NCI-H345 treated with DMSO at 0.1 percent for 48 hours (cell line): ENCODE results near the gene MAP2K6.
A peak's percentile ranks its signal among the peaks of the same experiment; 100 is the strongest.

Experiments used
- DNase-seq: peaks from one replicate; lab custom pipeline; 2025; ENCODE audit not compliant: unreplicated experiment; lab: John Stamatoyannopoulos, UW

MAP2K6 gene

DNA sequence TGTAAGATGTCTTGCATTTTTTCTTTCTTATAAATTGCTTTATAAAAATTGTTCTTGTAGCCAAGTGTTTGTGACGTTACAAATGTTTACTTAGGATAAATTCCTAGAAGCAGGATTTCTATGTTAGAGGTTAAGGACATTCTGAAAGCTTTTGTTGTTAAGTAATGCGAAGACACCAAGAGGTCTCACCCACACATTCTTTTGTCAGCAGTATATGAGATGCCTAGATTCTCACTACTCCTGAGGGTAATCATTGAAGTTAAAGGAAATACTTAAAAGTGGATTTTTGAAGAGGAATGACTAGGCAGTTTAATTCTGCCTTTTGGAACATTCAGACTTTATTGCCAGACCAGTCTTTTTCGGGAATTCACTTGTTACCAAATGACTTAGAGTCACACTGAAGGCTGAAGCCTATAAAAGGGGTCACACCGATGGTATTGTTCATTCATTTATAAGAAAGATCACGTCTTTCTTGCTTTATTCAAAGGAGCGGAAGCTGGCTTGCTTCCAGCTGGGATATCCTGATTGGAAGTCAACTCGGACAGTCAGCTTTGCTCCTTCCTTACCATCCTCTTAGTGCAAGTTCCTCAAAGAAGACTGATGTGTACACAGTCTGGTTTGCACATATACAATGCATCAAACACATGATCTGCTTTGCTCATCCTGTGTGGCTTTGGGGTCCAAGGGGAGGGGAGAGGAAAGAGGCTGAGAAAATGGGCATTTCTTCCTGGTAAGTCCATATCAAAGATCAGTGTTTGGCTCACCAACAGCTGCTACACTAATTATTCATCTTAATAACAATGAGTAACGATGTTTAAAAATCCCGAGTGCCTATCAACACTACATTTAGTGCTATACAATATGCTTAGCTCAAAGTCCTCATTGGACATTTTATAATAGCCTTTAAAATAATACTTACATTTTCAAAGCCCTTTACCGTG lies 160.0 kb downstream of the MAP2K6 start:
- DNase-seq: no peak

DNA sequence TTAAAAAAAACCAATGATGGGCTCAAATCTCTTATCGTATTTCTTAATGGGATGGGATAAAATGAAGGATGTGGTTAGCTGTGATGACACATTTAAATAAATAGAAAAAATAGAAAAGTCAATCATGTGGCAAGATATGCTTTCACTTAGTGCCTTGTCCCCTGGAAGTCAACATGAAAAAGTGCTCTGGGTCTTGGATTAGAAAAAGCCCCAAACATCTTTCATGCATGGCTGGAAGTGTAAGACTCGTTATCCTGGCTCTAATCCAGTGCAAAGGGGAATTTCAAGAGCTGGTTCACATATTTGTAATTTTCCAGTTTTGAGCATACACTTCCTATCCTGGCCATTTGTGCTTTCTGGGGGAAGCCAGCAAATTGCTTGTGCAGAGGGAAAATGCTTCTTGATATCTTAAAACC lies 160.9 kb downstream of the MAP2K6 start:
- peak; percentile 29 for DNase-seq

DNA sequence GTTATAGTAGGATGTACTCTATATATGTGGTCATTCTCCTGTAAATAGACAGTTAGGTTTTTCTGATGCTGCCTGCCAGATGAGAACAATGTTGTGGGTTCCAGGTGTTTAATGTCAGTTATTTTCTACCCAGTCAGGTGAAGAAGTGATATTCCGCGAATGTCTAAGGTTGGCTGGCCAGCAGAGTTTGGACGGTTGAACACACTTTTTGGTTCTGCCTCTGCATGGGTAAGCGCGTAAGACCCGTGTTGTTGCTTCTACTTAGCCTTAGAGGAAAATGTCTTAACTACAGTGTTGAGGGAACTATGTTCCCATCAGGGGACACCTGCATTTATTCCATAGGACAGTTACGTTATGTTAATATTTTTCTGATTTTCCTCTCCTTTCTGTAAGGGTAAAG lies 162.6 kb downstream of the MAP2K6 start:
- DNase-seq: no peak

DNA sequence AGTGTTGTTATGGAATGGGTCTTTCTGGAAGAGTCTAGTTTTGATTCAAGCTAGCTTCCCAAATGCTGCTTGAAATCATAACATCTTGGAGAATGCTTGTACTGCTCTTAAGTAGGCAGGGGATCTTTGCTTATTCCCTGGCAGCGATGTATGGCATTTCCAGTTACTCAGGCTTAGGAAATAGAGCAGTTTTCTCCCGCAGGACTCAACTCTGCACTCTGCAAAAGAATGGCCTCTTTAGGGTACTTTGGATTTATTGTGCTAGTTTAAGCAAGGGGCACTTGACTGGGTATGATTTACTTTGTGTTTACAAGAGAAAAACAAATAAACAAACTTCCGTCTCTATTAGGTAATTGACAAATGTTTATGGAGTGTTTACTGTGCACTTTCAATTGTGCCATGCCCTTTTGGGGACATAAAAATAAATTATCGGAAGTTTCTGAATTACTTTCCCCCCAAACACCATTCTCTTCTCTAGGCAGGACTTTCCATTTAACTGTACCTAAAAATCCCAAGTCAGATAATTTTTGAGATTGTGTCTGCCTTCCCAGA lies 164.0 kb downstream of the MAP2K6 start:
- no peak for DNase-seq

DNA sequence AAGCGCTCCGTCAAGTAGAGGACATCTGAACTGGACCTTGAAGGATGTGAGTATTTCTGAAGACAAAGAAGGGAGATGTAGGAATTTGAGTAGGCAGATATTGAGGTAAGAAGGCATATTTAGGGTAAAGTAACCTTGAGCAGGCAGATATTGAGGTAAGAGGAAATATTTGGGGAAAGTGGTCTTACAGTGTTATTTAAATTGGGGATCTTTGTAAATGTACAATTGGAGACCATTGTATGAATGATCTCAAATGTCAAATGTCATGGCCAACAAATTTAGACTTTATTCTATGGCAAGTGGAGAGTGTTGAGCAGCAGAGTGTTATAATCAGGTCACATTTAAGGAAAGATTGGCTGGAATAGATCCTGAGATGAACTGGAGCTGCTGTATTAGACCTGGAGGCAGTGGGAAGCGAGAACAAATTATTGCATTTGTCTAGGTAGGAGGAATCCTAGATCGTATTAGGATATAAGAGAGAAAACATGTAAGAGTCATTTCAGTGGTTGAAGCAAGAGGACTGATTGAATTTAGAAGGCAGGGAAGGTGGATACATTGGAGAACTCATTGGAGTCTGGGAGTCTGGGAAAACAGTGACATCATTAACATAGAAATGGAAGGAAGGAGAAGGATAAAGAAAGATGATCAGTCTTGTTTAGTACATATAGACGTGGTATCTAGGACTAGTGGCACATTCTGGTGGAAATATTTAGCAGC lies 165.6 kb downstream of the MAP2K6 start:
- DNase-seq: no peak

DNA sequence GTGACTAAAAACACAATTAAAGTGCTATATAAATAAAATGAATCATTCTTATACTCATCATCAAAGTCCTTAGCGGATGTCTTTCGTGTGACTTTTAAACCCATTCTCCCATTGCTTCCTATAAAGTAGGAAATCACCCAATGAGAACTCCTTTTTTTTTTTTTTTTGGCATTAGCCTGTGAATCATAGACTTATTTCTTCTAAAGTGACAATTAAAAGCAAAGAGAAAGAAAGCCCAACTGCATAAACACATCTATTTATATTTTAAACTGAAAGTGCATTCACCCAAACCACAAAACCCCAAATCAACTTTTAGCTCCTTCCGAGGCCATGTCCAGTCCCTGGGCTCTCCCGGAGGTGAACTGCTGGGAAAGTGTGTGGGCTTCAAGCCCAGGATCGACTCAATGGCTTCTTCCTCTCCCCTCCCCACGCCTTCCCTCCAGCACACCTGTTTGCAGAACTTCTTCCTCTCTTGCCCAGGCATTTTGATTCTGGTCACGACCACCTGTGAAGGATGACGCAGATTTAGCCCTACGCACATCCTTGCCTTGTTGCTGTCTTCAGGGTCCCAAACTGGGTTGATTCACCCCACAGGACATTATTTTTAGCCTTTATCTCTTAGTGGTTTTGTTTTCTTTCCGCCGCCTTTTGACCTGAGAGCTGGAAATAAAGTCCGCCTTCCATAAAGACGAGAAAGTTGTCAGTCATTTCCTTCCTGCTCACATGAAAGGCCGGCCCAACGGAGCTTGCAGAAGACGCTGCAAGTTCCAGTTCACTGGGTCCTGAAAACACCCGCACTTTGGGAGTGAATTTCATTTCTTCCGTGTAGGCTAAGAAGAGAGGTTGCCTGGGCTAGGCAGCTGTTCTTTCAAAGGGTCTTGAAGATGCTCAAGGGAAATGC lies 166.8 kb downstream of the MAP2K6 start:
- DNase-seq: no peak

DNA sequence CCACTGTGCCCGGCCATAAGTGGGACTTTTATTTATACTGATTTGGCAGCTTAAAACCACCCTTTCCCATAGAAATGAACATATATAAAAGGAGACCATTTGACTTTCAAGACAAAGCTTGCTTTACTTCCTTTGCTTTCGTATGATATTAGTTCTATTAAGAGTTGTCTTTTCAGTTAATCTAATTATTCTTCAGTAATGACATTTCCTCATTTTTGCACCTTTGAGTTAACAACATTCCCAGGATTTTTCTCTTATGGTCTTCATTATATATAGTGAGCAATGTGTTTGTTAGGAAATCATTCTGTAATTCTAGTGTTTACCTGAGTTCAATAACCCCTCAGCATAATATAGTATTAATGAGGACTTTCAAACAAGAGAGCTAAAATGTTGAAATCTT lies 173.8 kb downstream of the MAP2K6 start:
- DNase-seq: no peak

DNA sequence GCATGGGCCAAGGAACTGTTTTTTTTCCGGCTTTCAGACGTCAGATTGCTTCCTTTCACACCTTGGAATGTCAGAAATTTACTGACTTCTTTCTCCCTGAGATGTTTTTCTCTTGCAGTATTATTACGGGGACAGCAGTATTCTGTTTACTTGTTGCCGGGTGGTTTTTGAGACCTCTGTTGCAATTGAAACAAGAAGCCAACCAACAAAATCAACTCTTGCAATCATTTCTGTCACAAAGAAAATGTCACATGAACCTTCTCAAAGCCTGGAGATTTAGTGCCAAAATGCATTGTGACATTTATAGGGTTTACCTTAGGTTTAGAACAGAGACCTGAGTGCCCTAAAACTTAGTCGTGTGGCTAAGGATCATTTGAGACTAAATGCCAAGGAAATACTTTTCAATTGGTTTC lies 174.3 kb downstream of the MAP2K6 start:
- no peak for DNase-seq

DNA sequence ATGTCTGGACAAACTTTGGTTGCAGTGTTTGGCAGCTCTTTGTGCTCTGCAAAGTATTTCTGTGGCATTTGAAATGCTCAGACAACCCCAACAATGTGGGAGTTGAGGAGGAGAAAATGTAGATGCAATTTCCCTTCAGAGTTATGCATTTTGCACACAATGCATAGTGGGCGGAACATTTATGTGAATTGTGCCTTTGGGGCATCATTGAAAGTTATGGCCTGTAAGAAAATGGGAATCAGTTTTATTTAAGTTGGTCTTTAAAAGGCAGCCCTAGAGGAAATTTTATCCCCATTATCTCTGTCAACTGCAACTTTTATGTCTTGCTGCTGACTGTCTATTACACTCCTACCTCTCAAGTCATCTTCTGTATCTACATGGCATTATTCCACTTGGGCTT lies 176.2 kb downstream of the MAP2K6 start:
- no peak for DNase-seq

DNA sequence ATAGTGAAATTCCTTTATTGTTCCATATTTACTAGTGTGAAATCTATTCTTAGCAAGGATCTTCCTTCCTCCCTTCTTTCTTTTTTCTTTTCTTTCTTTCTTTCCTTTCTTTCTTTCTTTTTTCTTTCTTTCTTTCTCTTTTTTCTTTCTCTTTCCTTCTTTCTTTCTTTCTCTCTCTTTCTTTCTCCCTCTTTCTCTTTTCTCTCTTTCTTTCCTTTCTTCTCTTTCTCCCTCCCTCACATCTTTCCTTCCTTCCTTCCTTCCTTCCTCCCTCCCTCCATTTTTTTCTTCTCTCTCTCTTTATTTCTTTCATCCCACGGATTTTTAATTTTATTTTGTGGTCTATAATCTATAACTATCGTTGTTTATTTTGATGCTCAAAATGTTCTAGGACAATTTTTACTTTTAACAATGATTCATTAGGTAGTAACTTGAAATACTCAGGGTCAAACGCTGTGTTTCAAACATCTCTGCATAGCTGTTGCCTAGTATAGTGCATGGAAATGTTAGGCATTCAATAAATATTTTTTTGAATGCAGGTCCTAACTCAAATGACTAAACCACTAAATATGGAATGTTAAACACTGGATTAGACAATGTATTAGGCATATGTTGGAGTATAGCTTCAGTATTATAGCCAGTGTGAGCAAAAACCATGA lies 178.3 kb downstream of the MAP2K6 start:
- DNase-seq: no peak

DNA sequence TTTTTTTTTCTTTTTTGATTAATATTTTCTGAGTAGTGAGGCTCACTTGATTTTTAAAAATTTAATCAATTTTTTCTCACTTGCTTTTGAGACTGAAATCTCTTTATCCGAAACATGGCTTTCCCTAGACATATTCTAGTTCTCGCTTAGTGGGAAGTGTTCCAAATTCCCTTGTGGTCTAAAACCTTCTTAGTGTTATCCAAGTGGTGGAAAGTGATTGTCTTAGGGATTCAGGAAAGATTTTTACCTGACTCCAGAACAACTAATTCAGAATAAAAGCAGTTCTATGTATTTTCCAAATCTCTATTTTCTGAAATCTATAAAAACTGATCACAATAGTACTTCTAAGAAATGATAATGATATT lies 178.8 kb downstream of the MAP2K6 start:
- DNase-seq: no peak

DNA sequence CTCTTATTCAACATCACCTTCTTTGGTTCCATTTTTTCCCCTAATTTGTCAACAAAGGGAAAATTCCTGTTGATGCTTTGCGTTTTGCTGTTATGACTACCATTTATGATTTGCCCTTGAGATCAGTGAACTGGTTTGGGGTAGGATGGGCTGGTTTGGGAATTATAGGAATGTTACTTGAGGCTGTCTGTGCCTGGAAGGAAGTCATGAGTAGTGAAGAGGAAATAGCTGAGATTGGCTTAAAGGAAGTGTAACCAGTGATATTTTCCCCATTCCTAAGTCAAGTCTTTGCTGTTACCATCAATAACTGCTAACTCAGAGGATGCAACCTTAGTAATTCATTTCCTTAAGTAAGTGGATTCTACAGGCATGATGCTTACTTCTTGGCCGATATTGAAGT lies 179.2 kb downstream of the MAP2K6 start:
- no peak for DNase-seq

DNA sequence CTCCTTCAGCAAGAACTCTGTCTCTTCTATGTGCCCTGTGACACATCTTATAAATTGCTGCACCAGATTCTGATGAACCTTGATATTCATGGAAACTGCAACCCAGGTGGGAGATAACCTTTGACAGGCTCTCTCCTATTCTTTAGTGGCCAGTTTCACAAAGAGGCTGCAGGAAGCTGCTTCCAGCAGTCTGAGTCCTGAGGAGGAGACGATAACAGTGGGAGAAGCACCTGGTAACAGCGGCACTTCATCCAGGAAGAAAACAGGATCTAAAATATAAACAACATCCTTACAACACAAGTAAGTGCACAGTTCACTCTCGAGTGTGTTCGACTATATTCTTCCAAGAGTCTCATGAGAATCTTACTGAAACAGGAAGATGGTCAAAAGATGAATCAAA lies 180.1 kb downstream of the MAP2K6 start:
- DNase-seq: no peak

DNA sequence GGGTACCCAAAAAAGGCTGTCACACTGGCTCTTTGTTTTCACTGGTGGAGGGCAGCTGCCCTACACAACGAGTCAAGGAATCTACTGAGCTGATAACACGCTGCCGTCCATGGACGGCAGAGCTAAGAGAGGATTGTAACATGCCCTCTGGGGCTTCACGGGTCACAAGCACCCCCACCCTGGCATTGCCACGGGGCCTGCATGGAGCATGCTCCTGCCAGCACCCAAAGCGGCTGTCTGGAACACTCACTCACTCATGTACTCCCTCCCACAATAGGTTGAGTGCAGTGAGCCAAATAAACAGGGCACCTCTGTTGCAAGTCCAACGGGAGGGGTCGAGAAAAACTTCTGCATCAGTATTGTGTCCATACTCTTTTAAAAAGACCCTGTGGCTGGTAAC lies 181.6 kb downstream of the MAP2K6 start:
- no peak for DNase-seq

DNA sequence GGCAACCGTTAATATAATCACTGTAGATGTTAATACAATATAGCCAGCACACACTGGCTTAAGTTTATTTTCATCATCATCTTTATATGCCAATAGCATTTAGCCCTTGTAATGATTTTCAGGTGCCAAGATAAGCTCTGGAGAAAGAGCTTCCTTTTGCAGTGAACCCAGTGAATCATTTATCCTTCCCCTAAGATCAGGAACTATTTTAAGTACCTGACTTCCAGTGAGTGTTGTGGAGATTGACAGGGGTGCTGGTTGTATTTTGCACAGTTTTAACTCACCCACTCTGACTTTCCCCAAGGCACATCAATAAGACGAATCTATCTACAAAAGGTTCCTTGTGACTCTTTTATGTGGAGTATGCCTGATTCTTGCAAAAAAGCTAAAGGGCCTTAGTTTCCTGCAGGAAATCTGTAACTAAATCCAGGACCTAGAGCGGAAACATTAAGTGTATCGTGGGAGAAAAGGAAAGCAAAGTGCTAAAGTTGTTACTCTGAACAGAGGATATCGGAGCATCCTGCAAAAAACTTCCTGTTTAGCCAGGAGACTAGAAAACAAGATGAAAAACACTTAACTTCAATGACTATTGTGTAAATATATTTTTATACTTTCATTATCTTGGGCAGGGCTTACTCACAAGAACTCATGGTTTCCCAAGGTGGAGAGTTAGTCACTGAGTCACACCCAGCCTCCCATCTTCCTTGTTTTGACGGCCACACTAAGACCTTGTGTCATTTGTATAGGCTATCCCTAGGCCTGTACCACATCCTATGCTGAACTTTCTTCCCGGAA lies 183.6 kb downstream of the MAP2K6 start:
- no peak for DNase-seq

DNA sequence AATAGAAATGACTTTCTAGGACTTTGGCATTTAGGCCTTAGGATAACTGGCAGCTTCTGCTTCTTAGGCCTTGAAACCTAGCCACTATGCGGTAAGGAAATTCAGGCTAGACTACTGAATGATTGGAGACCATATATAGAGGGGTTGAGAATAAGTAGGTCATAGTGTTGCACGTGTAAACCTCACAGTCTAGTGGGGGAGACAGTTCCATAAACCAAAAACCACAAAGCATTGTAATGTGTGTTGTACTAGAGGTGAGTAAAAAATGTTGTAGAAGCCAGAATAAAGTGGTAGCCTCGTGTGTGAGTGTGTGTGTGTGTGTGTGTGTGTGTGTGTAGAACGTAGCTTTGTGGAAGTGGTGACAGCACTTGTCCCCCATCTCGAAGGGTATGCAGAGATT lies 188.5 kb downstream of the MAP2K6 start:
- no peak for DNase-seq
